Endodermal cell (in vitro differentiated cells): Measurements from ENCODE around the gene STK32B. TPM values are rescaled to one million over a fixed set of nuclear protein-coding genes. Genes with fewer than 3 reads are reported as not detected.
"Not testable (repeated sequence)": the region's sequence is repeated elsewhere in the genome, so short reads cannot be mapped to it uniquely, and the experiment has no call there.

Source experiments
- DNase-seq: peaks from one replicate; pipeline ENCODE4 v3.0.0-alpha.2; 2017
- H3K27ac ChIP-seq: 2 replicates; pipeline ENCODE4 v1.5.1; 2013; ENCODE audit warnings: mild to moderate bottlenecking, low read depth, low read length, moderate library complexity
- H3K27me3 ChIP-seq: 2 replicates; pipeline ENCODE4 v1.6.1; 2013; ENCODE audit warnings: mild to moderate bottlenecking, low read length, moderate library complexity; ENCODE audit not compliant: insufficient read depth, control insufficient read depth, poor library complexity, severe bottlenecking
- H3K36me3 ChIP-seq: 2 replicates; pipeline ENCODE4 v1.7.0; 2013; ENCODE audit warnings: mild to moderate bottlenecking, low read length, moderate library complexity; ENCODE audit not compliant: control insufficient read depth, insufficient read depth
- H3K4me1 ChIP-seq: one replicate; pipeline ENCODE4 v1.7.0; 2013; ENCODE audit warnings: low read length; ENCODE audit not compliant: control insufficient read depth, insufficient read depth
- H3K4me3 ChIP-seq: 2 replicates; pipeline ENCODE4 v1.5.1; 2013; ENCODE audit warnings: mild to moderate bottlenecking, low read length, moderate library complexity
- H3K9ac ChIP-seq: 2 replicates; pipeline ENCODE4 v1.6.1; 2013; ENCODE audit warnings: mild to moderate bottlenecking, low read length, moderate library complexity; ENCODE audit not compliant: poor library complexity, severe bottlenecking; ENCODE audit errors: extremely low read depth
- H3K9me3 ChIP-seq: 2 replicates; pipeline ENCODE4 v1.6.1; 2013; ENCODE audit warnings: mild to moderate bottlenecking, low read length, moderate library complexity; ENCODE audit not compliant: control insufficient read depth
- H3K27ac Mint-ChIP-seq: 2 replicates; pipeline ENCODE4 v1.8.0; 2020; ENCODE audit warnings: mixed read lengths
- H3K27me3 Mint-ChIP-seq: 2 replicates; pipeline ENCODE4 v1.8.0; 2021; ENCODE audit warnings: mild to moderate bottlenecking, mixed read lengths; ENCODE audit not compliant: insufficient read depth
- H3K36me3 Mint-ChIP-seq: 2 replicates; pipeline ENCODE4 v1.8.0; 2020; ENCODE audit warnings: low read depth, mixed read lengths
- H3K4me1 Mint-ChIP-seq: 2 replicates; pipeline ENCODE4 v1.8.0; 2020; ENCODE audit warnings: mixed read lengths
- H3K4me3 Mint-ChIP-seq: 2 replicates; pipeline ENCODE4 v1.8.0; 2020; ENCODE audit warnings: mild to moderate bottlenecking, moderate library complexity, mixed read lengths
- H3K9me3 Mint-ChIP-seq: 2 replicates; pipeline ENCODE4 v1.8.0; 2020; ENCODE audit warnings: mild to moderate bottlenecking, mixed read lengths
- WGBS, 2 experiments: methylation state at CpG; one replicate each; pipeline versions ENCODE4 v1.1.5 to v1.1.7; 2013; ENCODE audit warnings: missing lambda C conversion rate in 2 of 2, mixed read lengths in 1 of 2; ENCODE audit not compliant: insufficient coverage in 1 of 2, insufficient read length in 1 of 2; 5-methylcytosine and 5-hydroxymethylcytosine counted together
- total RNA-seq, 2 donors: library from RNA; stranded (reverse); fragmentation: NEBNext Ultra II Directional in 1 of 2; extraction: Animal tissue kit (Norgen Biotek cat#: 25700) in 1 of 2; gene quantifications; 2 replicates in 1 of 2; 3 replicates in 1 of 2; pipeline ENCODE4 v1.2.1, GENCODE V29; 2021
- TF ChIP-seq, protein P1 (sequence below): fragments of 200-600 bp; sonication (generic); conservative IDR thresholded peaks from 2 replicates; pipeline ENCODE4 v1.5.0; 2021; ENCODE audit warnings: antibody characterized with exemption, mild to moderate bottlenecking

Gene STK32B
- total RNA-seq, 2 donors from 2014 or later: 1.4 to 1.5 TPM

DNA sequence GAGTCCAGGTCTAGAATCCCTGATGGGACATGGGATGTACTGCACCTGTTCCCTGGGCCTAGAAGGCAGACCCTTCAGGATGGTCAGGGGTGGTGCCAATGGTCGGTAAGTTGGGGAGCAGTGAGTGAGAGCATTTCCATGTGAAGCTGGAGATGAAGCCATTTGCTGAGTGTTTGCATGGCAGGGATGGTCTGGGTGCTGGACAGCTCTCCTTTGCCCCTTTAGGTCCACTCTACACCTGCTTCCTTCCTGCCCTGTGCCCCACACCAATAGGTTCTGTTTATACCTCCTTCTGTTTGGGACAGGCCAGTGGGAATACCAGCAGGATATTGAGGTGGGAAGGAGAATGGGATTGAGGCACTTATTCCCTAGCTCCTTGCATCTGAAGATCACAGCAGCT lies 181.3 kb downstream of the STK32B start:
- H3K27ac ChIP-seq: no peak overlapping the region
- Mint-ChIP-seq H3K4me3 (no peak overlapping the region), H3K9me3 (no peaks in the 10 kb centered on the region), H3K36me3 (no peaks in the 10 kb centered on the region), H3K4me1 (no peaks in the 10 kb centered on the region), H3K27me3 (peaks cover 1% of the 10 kb centered on the region), H3K27ac (no peak overlapping the region)
- no peak overlapping the region for H3K4me3 ChIP-seq
- DNase-seq: no peak
- H3K27me3 ChIP-seq: no peaks in the 10 kb centered on the region
- no peaks in the 10 kb centered on the region for H3K36me3 ChIP-seq
- H3K9ac ChIP-seq: no peak overlapping the region
- no peaks in the 10 kb centered on the region for H3K4me1 ChIP-seq
- WGBS, 2 experiments: 79 to 90% methylated on average over 1 of the region's 1 CpG
- TF ChIP-seq, protein P1, sequence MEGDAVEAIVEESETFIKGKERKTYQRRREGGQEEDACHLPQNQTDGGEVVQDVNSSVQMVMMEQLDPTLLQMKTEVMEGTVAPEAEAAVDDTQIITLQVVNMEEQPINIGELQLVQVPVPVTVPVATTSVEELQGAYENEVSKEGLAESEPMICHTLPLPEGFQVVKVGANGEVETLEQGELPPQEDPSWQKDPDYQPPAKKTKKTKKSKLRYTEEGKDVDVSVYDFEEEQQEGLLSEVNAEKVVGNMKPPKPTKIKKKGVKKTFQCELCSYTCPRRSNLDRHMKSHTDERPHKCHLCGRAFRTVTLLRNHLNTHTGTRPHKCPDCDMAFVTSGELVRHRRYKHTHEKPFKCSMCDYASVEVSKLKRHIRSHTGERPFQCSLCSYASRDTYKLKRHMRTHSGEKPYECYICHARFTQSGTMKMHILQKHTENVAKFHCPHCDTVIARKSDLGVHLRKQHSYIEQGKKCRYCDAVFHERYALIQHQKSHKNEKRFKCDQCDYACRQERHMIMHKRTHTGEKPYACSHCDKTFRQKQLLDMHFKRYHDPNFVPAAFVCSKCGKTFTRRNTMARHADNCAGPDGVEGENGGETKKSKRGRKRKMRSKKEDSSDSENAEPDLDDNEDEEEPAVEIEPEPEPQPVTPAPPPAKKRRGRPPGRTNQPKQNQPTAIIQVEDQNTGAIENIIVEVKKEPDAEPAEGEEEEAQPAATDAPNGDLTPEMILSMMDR: no peak
- no peaks in the 10 kb centered on the region for H3K9me3 ChIP-seq

DNA sequence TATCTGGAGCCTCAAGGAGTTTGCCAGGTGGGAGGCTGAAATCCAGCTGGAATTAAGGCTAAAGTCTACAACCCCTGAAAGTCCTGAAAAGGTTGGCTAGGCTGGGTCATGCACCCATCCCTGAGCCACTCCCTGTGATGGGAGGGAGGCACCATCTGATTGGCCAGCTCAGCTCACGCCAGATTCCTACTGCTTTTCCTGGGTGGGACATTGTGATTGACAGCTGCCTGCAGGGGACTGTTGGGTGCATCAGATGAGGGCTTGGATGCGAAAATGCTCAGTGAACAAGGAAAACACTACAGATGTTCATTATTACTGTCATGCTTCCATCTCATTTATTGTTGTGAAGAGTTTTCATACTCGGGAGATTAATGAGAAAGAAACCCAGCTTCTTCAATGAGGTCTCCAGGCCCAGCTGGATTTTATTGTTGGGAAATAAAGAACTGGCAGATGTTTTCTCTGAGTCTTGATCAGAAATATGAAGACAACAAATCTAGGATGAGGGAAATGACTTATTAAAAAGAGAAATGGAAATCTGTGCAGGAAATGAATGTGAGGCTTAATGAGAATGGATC lies 185.9 kb downstream of the STK32B start:
- no peaks in the 10 kb centered on the region for H3K4me1 ChIP-seq
- no peak overlapping the region for H3K4me3 Mint-ChIP-seq
- peaks cover 2% of the 10 kb centered on the region for H3K9me3 Mint-ChIP-seq
- H3K27ac ChIP-seq: no peak overlapping the region
- H3K36me3 Mint-ChIP-seq: no peaks in the 10 kb centered on the region
- H3K27ac Mint-ChIP-seq: no peak overlapping the region
- no peaks in the 10 kb centered on the region for H3K27me3 ChIP-seq
- no peaks in the 10 kb centered on the region for H3K36me3 ChIP-seq
- 82 to 93% methylated on average over 2 to 3 of the region's 3 CpGs for WGBS, 2 experiments
- H3K4me3 ChIP-seq: no peak overlapping the region
- no peak overlapping the region for H3K9ac ChIP-seq
- DNase-seq: no peak
- no peaks in the 10 kb centered on the region for H3K9me3 ChIP-seq
- TF ChIP-seq, protein P1: no peak
- H3K27me3 Mint-ChIP-seq: peaks cover 1% of the 10 kb centered on the region
- no peaks in the 10 kb centered on the region for H3K4me1 Mint-ChIP-seq

DNA sequence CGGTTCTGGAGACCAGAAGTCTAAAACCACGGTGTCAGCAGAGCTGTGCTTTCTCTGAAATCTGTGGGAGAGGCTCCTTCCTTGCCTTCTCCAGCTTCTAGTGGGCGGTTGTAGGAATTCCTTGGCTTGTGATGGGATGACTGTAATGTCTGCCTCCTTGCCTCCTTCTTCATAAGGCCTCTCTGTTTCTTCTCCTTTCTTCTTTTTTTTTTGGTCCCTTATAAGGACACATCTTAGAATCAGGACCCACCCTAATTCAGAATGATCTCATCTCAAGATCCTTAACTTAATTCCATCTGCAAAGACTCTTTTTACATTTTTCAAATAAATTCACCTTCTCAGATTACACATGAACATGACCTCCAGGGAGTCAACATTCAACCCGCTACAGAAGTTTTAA lies 186.9 kb downstream of the STK32B start:
- Histone ChIP-seq H3K4me1 (no peaks in the 10 kb centered on the region), H3K9me3 (no peaks in the 10 kb centered on the region), H3K9ac (no peak overlapping the region), H3K36me3 (no peaks in the 10 kb centered on the region), H3K4me3 (no peak overlapping the region), H3K27ac (no peak overlapping the region), H3K27me3 (no peaks in the 10 kb centered on the region)
- no peaks in the 10 kb centered on the region for H3K36me3 Mint-ChIP-seq
- H3K27ac Mint-ChIP-seq: no peak overlapping the region
- no peak for DNase-seq
- H3K4me1 Mint-ChIP-seq: no peaks in the 10 kb centered on the region
- no peak overlapping the region for H3K4me3 Mint-ChIP-seq
- TF ChIP-seq, protein P1: no peak
- H3K9me3 Mint-ChIP-seq: peaks cover 2% of the 10 kb centered on the region
- WGBS, 2 experiments: 91 to 100% methylated on average over 2 to 4 of the region's 4 CpGs
- peaks cover 1% of the 10 kb centered on the region for H3K27me3 Mint-ChIP-seq

DNA sequence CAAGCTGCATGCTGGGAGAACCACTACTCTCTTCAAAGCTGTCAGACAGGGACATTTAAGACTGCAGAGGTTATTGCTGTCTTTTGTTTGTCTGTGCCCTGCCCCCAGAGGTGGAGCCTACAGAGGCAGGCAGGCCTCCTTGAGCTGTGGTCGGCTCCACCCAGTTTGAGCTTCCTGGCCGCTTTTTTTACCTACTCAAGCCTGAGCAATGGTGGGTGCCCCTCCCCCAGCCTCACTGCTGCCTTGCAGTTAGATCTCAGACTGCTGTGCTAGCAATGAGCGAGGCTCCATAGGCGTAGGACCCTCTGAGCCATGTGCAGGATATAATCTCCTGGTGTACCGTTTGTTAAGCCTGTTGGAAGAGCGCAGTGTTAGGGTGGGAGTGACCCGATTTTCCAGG lies 195.8 kb downstream of the STK32B start:
- H3K27ac ChIP-seq, H3K27ac Mint-ChIP-seq, H3K9me3 ChIP-seq, H3K4me1 Mint-ChIP-seq, H3K4me3 Mint-ChIP-seq, H3K4me1 ChIP-seq, H3K4me3 ChIP-seq, H3K9ac ChIP-seq, H3K36me3 Mint-ChIP-seq, H3K36me3 ChIP-seq, DNase-seq, H3K27me3 ChIP-seq, H3K27me3 Mint-ChIP-seq: not testable (repeated sequence)
- WGBS, 2 experiments: 90 to 95% methylated on average over 6 to 7 of the region's 7 CpGs
- peaks cover 34% of the 10 kb centered on the region for H3K9me3 Mint-ChIP-seq
